Measurements from ENCODE around the gene CYB5A. TPM values are rescaled to one million over a fixed set of nuclear protein-coding genes. Genes with fewer than 3 reads are reported as not detected.

The CYB5A gene
- total RNA-seq, 1 donor from 2014 or later, result 38.1 TPM

DNA sequence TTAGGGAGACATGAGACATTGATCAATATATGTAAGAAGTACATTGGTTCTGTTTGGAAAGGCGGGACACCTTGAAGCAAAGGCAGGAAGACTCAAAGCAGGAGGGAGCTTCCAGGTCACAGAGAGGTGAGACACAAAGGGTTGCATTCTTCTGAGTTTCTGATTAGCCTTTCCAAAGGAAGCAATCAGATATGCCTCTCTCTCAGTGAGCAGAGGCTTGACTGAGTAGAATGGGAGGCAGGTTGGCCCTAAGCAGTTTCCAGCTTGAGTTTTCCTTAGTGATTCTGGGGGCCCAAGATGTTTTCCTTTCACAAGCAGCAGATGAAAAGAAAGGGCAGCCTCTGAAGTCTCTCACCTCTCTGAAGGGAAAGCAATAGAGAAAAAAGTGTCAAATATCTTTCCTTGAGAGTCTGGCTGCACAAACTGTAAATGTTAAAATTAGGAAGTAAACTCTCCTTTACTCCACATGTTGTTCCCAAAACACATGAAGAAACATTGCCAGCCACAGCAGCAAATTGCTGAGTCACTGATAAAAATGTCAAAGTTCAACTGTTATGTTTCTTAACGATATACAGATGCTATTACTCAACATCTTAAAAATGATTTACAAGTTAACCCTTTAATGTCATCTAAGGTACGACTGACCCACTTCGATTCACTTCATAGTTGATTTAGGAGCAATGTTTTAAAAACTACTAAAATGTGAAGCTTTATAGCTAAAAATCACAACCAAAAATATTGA is 40.3 kb downstream of the CYB5A start:
- TF ChIP-seq, protein P1, sequence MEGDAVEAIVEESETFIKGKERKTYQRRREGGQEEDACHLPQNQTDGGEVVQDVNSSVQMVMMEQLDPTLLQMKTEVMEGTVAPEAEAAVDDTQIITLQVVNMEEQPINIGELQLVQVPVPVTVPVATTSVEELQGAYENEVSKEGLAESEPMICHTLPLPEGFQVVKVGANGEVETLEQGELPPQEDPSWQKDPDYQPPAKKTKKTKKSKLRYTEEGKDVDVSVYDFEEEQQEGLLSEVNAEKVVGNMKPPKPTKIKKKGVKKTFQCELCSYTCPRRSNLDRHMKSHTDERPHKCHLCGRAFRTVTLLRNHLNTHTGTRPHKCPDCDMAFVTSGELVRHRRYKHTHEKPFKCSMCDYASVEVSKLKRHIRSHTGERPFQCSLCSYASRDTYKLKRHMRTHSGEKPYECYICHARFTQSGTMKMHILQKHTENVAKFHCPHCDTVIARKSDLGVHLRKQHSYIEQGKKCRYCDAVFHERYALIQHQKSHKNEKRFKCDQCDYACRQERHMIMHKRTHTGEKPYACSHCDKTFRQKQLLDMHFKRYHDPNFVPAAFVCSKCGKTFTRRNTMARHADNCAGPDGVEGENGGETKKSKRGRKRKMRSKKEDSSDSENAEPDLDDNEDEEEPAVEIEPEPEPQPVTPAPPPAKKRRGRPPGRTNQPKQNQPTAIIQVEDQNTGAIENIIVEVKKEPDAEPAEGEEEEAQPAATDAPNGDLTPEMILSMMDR (conservative IDR thresholded peaks at IDR 0.05), result no peak
- Mint-ChIP-seq H3K4me3 (no peak overlapping the region), H3K27ac (ENCODE audit: unreplicated experiment) (peak overlapping the region; percentile 72), H3K27me3 (ENCODE audit: low read depth) (no peaks in the 10 kb centered on the region), H3K4me1 (peaks cover 29% of the 10 kb centered on the region), H3K36me3 (ENCODE audit: low read depth) (peaks cover 17% of the 10 kb centered on the region), H3K9me3 (no peaks in the 10 kb centered on the region)
- DNase-seq (ENCODE audit: low read depth, low spot score), result no peak

DNA sequence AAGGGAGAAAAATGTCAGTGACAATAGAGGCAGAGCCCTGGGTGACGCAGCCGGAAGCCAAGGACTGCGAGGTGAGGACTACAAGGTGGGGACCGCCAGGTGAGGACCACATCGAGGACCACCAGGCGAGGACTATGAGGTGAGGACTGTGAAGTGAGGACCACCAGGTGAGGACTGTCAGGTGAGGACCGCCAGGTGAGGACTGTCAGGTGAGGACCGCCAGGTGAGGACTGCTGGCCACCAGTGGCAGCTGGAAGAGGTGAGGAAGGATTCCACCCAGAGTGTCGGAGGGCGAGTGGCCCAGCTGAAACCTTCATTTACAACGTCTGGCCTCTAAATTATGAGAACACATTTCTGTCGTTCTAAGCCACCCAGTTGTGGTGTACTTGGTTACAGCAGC is 41.6 kb downstream of the CYB5A start:
- no peaks in the 10 kb centered on the region for H3K27me3 Mint-ChIP-seq (ENCODE audit: low read depth)
- TF ChIP-seq, protein P1 (conservative IDR thresholded peaks at IDR 0.05), result no peak
- H3K36me3 Mint-ChIP-seq (ENCODE audit: low read depth), result peaks cover 16% of the 10 kb centered on the region
- no peaks in the 10 kb centered on the region for H3K9me3 Mint-ChIP-seq
- H3K27ac Mint-ChIP-seq (ENCODE audit: unreplicated experiment), result no peak overlapping the region
- DNase-seq (ENCODE audit: low read depth, low spot score), result no peak
- H3K4me3 Mint-ChIP-seq, result no peak overlapping the region
- H3K4me1 Mint-ChIP-seq, result peaks cover 17% of the 10 kb centered on the region

DNA sequence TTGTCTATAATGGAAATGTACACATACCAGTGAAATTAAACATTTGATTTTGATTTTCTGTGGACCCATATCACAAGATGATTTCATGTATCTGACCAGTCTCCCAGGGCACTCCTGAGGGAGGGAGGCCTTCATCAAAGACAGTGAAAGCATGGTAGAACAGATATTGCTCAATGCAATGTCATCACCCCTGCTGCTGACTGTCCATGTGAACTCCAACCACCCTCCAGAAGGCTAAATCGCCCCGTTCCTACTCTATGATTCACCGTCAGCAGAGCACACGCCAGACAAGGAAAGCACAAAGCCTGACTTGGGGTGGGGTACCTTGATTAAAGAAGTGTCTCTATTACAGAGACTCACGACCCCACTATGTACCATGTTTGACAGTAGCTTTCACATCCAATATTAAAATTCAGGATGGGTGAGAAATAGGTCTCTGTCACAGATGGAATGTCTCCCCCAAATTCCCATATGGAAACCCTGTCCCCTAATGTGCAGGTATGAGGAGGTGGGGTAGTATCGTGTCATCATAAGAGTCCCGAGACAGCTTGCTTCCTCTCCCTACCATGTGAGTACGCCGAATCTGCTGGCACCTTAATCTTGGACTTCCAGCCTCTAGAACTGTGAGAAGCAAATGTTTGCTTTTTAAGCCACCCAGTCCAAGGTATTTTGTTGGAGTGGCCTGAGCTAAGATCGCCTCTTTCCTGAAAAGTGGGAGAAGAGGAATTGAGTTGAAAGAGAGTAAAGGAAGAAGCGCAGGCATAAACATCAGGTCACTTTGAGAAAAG is 42.4 kb downstream of the CYB5A start:
- TF ChIP-seq, protein P1 (conservative IDR thresholded peaks at IDR 0.05), result no peak
- Mint-ChIP-seq H3K9me3 (no peaks in the 10 kb centered on the region), H3K27me3 (ENCODE audit: low read depth) (no peaks in the 10 kb centered on the region), H3K36me3 (ENCODE audit: low read depth) (peaks cover 15% of the 10 kb centered on the region), H3K4me3 (no peak overlapping the region), H3K4me1 (peaks cover 13% of the 10 kb centered on the region), H3K27ac (ENCODE audit: unreplicated experiment) (no peak overlapping the region)
- no peak for DNase-seq (ENCODE audit: low read depth, low spot score)

DNA sequence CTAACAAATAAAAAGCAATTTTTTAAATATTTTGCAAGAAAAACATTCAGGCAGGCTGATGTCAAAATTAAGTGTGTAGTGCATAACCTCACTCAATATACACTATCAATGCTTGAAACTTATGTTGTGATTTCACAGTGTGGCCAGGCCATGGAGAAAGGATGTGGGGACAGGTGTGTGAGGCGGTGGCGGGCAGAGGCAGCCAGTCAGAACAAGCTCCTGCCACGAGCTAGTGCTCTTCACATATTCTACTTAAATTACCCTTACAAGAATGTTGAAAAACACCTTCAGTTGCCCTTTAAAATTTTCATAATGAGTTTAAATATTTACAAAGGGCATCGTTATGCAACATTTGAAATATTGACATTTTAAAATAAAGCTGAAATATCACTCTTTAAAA is 43.2 kb downstream of the CYB5A start:
- H3K4me3 Mint-ChIP-seq, result no peak overlapping the region
- no peak overlapping the region for H3K27ac Mint-ChIP-seq (ENCODE audit: unreplicated experiment)
- no peak for DNase-seq (ENCODE audit: low read depth, low spot score)
- H3K27me3 Mint-ChIP-seq (ENCODE audit: low read depth), result no peaks in the 10 kb centered on the region
- H3K9me3 Mint-ChIP-seq, result no peaks in the 10 kb centered on the region
- H3K4me1 Mint-ChIP-seq, result peaks cover 13% of the 10 kb centered on the region
- TF ChIP-seq, protein P1 (conservative IDR thresholded peaks at IDR 0.05), result no peak
- peaks cover 15% of the 10 kb centered on the region for H3K36me3 Mint-ChIP-seq (ENCODE audit: low read depth)

DNA sequence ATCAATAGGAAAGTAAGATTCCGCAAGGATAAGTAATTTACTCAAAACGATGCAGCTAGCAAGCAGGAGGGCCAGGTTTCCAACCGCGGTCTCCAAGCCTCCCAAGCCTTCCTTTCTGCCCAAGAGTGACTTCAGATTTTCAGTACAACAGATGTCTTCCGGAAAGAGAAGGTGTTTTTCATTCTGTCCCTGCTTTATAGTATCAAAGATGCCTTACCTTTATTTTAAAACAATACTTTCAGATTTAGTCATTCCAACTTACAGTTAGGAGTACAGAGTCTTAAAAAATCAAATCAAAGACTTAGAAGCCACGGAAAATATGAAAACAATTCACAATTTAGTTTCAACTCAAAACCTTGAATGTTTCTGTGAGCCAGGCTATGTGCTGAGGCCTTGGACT is 43.6 kb downstream of the CYB5A start:
- no peaks in the 10 kb centered on the region for H3K9me3 Mint-ChIP-seq
- TF ChIP-seq, protein P1 (conservative IDR thresholded peaks at IDR 0.05), result no peak
- H3K4me1 Mint-ChIP-seq, result peaks cover 13% of the 10 kb centered on the region
- no peak overlapping the region for H3K27ac Mint-ChIP-seq (ENCODE audit: unreplicated experiment)
- H3K4me3 Mint-ChIP-seq, result no peak overlapping the region
- peaks cover 15% of the 10 kb centered on the region for H3K36me3 Mint-ChIP-seq (ENCODE audit: low read depth)
- no peaks in the 10 kb centered on the region for H3K27me3 Mint-ChIP-seq (ENCODE audit: low read depth)
- no peak for DNase-seq (ENCODE audit: low read depth, low spot score)
